Kidney tubule cell (primary cell): ENCODE measurements around the gene SCAF11.
A peak's percentile ranks its signal among the peaks of the same experiment; 100 is the strongest.

Experiments
- DNase-seq: peaks from one replicate; pipeline ENCODE4 v3.0.0-alpha.2; 2018; ENCODE audit warnings: low spot score

SCAF11 gene

GRCh38 chr12:45981075-45981837, 9.1 kb downstream of the SCAF11 start:
- DNase-seq = peak; percentile 66

DNA sequence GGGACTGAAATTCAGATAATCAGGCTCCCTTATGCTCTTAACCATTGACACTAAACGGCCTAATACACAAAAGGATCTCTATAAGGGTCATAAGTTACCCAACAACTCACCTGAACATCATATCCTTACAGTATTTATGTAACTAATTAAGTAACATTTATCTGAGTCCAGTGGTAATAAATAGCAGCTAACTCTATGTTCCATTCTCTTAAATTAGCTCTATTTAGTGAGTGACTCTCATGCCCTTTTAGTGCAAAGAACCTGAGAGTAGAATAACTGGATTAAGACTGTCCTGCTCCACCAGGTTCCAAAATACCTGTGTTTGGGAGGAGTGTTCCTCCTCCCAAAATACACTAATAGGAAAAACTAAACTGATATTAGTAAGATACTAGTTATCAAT, 9.8 kb downstream of the SCAF11 start:
- DNase-seq = no peak

DNA sequence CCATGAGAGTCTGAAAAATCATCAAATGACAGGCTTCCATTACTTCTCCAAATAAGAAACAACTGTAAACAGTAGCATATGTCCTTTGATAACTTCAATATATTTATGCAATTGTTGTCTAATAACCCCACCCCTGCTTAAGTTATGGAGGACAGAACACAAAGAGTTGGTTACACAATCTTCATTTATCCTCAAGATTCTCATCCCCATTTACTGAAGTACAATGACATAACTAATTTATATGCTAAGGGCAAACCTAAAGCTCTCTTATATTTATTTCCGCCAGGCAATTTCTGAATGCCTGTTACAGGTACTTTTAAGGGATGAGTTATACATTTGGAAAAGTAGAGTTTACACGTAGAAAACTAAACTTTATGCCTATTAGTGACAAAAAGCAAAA, 12.3 kb downstream of the SCAF11 start:
- DNase-seq = no peak

- no peak for DNase-seq
Observed at GRCh38 chr12:45977620-45978019, 12.8 kb downstream of the SCAF11 start.

DNA sequence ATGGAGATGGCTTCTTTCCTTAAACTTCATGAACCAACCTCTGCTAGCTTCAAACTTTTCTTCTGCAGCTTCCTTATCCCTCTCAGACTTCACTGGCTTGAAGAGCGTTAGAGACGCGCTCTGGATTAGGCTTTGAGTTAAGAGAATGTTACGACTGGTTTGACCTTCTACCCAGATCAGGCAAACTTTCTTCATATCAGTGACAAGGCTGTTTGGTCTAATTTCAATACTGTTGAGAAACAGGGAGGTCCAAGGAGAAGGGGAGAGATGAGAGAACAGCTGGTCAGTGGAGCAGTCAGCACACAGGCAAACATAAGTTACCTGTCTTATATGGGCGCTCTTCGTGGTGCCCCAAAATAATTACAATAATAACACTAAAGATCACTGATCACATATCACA, 14.9 kb downstream of the SCAF11 start:
- no peak for DNase-seq

- DNase-seq = no peak
Observed at GRCh38 chr12:45974883-45975282, 15.5 kb downstream of the SCAF11 start.

DNA sequence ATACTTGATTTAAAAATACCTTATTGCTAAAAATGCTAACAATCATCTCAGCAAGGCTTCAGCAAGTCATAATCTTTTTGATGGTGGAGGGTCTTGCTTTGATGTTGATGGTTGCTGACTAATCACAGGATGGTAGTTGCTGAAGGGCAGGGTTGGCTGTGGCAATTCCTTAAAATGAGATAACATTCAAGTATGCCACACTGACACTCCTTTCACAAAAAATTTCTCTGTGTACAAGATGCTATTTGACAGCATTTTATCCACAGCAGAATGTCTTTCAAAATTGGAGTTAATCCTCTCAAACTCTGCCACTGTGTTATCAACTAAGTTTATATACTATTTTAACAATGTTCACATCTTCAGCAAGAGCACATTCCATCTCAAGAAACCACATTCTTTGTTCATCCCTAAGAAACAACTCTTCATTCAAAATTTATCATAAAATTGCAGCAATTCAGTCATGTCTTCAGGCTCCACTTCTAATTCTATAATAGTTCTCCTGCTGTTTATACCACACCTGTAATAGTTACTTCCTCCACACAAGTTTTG, 16.1 kb downstream of the SCAF11 start:
- no peak for DNase-seq

DNA sequence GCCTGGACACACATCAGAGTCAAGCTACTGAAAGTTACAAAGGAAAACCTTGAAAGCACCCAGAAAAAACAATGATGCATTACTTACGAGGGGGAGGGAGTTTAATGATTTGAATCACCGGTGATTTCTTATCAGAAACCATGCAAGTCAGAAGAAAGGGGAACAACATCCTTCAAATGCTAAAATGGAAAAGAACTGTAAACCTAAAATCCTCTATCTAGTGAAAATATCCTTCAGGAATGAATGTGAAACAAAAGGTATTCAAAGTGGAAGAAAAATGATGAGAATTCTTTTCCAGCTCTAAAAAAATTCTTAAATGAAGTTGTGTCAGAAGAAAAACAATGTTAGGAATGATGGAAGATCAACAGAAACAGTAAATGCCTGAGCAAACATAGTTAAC, 16.8 kb downstream of the SCAF11 start:
- peak; percentile 11 for DNase-seq

- no peak for DNase-seq
Observed at GRCh38 chr12:45970391-45970790, 20.0 kb downstream of the SCAF11 start.

DNA sequence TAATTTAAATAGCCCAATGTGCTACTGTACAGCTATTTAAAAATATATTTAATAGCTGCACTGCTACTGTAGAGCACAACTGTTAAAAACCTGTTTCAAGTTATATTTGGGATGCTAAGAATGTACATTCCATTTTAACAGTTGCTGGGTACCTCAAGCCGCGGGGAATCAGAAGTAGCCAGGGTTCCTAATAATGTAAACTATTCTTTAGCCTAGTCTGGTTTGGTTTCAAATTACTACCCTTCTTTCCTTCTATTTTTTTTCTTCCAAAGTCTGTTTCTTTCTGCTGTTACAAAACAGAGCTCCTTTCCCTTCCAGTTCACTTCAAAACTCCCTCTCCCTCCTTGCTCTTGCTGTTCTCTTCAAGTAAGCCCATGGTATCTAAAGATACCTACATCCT, 21.3 kb downstream of the SCAF11 start:
- no peak for DNase-seq

DNA sequence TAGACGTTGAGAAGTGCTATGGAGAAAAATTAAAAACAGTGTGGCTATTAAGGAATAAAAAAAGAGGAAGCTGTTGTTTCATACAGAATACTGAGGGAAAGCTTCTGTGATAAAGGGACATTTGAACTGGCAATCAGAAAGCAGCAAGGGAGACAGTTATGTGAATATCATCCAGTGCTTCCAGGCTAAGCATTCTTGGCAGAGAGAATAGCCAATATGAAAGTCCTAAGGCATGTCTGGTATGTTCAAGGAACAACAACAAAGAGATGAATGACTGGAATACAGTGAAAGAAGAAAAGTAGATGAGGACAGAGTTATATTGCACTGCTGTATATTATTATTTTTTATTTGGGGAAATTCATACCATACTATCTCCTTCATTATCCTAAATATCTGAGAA, 23.9 kb downstream of the SCAF11 start:
- DNase-seq = peak; percentile 60

DNA sequence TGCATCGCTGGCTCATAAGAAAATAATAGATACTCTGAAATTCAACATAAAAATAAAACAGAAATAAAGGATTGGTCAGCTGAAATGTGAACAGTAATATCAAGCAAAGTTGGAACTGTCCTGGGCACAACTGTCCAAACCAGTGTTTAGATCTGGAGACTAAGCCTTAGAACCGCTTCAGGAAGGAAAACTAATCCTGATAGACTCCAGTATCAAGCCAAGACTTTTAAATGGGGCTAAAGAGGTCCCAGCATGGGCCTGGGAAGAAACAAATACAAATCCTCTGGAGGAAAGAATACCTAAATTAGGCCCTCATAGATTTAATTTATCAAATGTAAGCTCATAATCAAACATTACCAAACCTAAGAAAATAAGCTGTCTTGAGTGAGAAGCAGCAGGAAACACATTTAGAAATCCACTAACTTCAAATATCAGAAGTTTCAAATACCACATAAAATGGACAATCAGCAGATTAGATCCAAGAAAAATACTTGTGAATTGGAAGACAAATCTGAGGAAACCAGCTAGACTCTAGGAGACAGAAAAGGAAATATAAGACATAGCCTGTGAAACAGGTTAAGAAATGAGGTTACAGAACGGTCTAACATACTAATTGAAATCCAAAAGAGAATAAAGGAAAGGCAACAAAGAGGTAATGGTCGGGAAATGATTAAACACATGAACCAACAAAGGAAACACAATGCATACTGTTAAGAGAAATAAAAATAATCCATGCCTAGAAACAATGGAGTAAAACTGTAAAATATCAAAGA, 27.6 kb downstream of the SCAF11 start:
- no peak for DNase-seq

GRCh38 chr12:45959728-45960127, 30.6 kb downstream of the SCAF11 start:
- no peak for DNase-seq

DNA sequence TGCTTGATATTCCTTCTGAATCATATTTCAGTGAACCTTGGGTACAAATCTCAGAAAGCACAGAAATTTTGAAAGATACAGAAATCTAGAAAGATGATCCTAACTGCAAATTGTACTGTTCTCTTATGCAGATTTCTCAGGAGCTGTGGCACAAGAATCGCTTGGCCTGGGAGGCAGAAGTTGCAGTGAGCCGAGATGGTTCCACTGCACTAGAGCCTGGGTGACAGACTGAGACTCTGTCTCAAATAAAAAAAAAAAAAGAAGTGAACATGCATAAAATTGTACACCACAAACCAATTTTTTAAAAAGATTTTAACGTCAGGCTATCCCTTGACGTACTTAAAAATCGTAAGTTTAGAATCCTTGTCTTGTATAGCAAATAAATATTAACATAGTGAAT, 31.3 kb downstream of the SCAF11 start:
- DNase-seq = no peak

GRCh38 chr12:45948546-45948945, 41.8 kb downstream of the SCAF11 start:
- no peak for DNase-seq

GRCh38 chr12:45946435-45946834, 43.9 kb downstream of the SCAF11 start:
- no peak for DNase-seq

DNA sequence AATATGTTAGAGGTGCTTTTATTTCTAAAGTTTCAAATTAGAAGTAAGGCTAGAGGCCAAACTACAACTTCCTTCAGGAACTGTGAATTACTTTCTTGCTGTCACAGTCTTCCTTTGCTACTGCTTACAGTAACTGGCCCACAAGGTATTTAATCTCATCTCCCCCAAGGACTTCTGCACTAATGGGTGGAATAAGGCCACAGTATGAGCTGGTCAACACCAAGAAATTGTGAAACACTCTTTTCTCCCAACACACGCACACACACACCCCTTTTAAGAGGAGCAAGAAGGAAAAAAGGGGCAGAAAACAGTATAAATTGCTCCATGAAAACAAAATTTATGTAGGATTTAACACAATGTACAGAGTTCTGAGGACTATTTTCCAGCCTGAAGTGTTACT, 45.6 kb downstream of the SCAF11 start:
- DNase-seq = no peak

- DNase-seq = no peak
Observed at GRCh38 chr12:45939759-45940158, 50.6 kb downstream of the SCAF11 start.

DNA sequence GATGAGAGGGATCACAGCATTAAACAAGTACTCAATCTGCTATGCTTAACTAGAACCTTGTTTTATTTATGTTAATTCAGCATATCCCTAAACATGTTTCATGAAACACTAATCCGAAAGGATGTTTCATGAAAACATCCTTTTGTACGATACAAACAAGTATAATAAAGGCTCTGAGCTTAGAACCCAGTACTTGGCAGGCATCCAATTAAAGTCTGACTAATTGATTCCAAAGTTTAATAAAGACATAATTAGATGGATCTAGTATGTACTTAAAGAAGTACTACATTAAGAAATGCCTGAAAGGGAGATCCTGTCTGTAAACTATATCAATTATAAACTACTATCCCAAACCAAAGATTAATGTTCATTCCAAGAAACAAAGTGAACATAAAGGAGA, 51.8 kb downstream of the SCAF11 start:
- no peak for DNase-seq

GRCh38 chr12:45934956-45935355, 55.4 kb downstream of the SCAF11 start:
- DNase-seq = no peak

GRCh38 chr12:45933504-45933903, 56.9 kb downstream of the SCAF11 start:
- DNase-seq = no peak

DNA sequence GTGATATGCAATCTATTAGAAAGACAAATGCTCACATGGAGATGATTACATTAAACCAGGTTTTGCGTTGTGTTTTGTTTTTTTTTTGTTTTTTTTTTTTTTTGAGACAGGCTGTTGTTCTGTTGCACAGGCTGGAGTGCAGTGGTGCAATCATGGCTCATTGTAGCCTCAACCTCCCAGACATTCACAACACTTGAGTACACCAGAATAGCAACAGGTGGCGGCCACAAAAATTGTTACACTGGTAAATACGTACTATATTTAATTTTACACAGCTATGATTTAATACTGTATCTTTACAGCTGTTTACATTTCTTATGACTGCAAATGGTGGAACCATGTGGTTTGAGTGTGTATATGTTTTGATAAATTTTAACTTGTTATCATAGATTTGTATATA, 60.0 kb downstream of the SCAF11 start:
- no peak for DNase-seq

DNA sequence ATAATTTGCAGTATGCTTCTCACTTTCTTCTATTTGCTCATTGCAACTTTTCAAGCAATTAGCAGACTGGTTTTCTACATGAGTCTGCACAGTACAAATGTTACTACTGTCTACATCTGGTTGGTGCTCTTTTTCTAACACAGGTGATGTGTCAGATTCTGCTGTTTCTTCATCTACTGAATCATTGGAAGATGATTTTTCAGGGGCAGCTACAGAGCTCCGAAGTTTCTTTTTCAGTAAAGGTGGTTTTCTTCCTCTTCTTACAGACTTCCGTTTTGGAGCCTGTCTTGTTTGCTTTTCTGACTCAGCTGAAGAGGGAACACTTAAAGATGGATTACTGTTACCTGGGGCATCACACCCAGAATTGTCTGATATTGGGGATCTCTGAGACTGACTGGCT, 62.1 kb downstream of the SCAF11 start:
- DNase-seq = no peak
